Stimulated activated CD8-positive, alpha-beta memory T cell treated with anti-CD3 and anti-CD28 coated beads, Interleukin-12 subunit alpha, Interleukin-12 subunit beta, amount 100 ng/mL, for 4 hours (primary cell): ENCODE measurements around the gene ATAD3B.
"Not testable (repeated sequence)": the region's sequence is repeated elsewhere in the genome, so short reads cannot be mapped to it uniquely, and the experiment has no call there.

ENCODE experiments used
- DNase-seq: peaks from one replicate; pipeline ENCODE4 v3.0.0-alpha.2; 2020; ENCODE audit warnings: low read depth

The ATAD3B gene

DNA sequence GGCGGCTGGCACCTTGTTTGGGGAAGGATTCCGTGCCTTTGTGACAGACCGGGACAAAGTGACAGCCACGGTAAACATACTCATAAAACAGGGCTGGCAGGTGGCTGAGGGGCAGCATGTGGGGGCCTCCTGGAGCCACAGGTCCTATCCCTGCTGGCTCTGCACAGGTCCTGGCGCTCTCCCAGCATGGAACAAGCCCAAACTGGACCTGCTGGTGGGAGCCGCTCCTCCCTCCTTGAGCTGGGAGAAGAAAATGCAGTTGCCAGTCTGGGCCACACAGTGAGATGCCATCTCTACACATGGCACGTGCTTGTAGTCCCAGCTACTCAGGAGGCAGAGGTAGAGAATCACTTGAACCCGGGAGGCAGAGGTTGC lies 19.2 kb upstream of the ATAD3B start:
- not testable (repeated sequence) for DNase-seq

DNA sequence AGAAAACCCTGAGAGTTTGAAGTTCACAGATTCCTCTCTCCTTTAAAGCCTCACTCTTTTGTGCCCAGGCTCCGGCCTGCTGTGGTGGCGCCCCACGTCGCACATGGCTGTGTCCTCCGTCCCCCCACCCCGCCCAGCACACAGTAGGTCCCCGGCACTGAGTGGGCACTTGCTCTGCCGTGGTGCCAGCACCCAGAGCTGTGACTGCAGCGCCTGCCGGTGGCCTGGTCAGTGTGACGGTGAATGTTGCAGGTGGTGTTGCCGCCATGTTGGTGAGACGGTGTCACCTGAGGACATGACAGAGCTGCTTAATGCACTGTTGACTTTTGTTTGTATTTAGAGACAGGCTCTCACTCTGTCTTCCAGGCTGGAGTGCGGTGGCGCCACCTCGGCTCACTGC lies 18.7 kb upstream of the ATAD3B start:
- no peak for DNase-seq

DNA sequence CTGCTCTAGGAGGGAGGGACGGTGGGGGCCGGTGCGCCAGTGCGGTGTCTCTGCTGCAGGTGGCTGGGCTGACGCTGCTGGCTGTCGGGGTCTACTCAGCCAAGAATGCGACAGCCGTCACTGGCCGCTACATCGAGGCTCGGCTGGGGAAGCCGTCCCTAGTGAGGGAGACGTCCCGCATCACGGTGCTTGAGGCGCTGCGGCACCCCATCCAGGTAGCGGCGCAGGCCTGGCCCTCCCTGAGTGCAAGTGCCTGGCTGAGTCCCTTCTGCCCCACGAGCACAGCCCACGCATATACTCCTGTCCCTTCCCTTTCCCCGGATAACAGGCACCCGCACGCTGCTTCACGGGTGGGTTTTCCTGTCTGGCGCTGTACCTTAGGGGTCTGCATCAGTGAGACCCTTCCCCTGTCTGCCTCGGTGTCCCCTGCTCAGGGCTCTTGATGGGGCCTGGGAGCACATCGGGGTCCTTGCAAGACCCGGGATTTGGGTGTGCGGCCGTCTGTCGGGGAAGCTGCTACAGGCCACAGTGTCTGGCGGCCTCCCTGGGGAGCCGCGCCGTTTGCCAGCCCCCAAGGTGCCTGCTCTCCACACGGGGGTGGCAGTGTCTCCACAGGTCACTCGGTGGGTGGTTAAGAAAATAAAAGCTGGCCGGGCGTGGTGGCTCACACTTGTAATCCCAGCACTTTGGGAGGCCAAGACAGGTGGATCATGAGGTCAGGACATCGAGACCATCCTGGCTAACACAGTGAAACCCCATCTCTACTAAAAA lies 17.1 kb upstream of the ATAD3B start:
- DNase-seq = not testable (repeated sequence)

DNA sequence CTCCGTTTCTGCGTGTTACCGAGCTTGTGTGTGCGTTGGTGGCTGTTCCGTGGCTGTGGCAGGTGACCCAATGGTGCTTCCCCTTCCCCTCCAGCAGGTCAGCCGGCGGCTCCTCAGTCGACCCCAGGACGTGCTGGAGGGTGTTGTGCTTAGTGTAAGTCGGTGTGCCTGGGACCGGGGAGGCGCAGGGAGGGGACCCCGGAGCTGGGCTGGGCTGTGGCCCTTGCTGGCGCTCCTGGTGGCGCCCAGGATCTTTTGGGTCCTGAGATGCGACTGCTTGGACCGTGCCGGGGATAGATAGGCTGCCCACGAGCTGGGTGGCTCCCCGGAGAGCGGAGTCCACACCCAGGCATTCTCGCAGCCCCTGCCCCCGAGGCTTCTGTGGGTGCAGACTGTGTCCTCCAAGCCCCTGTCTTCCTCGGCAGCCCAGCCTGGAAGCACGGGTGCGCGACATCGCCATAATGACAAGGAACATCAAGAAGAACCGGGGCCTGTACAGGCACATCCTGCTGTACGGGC lies 16.1 kb upstream of the ATAD3B start:
- no peak for DNase-seq

DNA sequence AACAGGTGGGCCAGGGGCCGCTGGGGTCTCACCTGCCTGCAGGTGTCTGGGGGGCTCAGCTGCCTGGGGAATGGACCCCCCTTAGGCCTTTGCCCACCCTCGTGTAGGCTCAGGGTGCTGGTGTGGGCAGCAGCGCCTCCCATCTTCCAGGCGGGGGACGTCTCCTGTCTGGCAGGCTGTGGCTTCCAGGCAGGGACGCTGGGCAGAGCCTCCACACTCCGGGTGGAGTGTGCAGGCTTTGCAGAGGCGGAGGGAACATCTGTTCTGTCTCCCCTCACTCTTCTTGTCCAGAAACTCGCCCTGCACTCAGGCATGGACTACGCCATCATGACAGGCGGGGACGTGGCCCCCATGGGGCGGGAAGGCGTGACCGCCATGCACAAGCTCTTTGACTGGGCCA lies 15.6 kb upstream of the ATAD3B start:
- not testable (repeated sequence) for DNase-seq

DNA sequence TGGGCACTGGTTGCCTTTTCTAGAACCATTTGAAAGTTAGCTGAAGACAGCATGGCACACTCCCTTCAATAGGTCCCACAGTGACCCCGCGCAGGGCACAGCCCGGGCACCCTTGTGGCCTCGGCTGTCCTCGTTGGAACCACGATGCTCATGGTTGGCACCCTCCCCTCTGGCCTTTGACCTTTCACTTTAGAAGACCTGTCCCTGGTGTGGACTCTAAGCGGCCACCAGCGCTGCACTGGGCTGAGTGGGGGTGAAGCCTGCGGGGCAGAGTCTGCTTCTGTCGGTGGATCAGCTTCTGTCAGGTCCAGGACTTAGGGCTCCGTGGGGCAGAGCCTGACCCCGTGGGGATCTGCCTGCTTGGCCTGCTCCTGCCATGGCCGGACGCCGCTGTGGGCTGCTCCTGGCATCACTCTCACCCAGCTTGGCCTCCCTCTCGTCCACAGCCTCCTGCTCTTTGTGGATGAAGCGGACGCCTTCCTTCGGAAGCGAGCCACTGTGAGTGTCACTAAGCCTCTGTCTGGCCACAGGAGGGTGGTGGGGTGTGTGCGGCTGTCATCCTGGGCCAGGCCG lies 14.8 kb upstream of the ATAD3B start:
- not testable (repeated sequence) for DNase-seq

DNA sequence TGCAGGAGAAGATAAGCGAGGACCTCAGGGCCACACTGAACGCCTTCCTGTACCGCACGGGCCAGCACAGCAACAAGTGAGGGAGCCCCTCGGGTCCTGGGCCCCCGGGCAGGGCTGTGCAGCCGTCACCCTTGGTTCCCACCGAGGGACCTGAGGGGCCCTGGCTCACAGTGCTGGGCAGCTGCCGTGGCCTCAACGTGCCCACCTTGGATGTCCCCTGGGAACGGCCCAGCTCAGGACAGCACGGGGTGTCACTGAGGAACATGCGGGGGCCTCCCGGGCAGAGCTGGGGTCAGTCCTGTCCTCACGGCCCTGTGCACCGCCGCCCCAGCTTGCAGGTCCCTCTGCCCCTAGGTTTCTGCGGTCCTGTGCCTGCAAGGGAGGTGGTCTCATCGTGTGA lies 12.4 kb upstream of the ATAD3B start:
- DNase-seq = not testable (repeated sequence)

DNA sequence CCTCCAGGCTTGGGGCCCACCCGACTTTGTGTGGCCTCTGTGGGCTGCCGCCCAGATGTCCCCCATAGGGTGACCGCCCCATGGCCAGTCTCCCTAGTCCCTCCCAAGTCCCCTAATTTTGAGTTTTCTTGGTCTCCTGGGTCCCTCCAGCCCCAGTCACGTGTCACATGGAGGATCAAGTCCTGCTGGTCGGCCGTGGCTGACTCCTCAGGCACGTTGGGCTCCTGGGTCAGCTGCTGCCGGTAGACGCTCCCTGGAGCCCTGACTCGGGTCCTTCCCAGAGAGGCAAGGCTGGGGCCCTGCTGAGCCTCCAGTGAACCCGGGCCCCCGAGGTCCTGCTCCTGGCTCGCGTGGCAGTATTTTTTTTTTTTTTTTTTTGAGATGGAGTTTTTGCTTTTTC lies 11.9 kb upstream of the ATAD3B start:
- DNase-seq = not testable (repeated sequence)

DNA sequence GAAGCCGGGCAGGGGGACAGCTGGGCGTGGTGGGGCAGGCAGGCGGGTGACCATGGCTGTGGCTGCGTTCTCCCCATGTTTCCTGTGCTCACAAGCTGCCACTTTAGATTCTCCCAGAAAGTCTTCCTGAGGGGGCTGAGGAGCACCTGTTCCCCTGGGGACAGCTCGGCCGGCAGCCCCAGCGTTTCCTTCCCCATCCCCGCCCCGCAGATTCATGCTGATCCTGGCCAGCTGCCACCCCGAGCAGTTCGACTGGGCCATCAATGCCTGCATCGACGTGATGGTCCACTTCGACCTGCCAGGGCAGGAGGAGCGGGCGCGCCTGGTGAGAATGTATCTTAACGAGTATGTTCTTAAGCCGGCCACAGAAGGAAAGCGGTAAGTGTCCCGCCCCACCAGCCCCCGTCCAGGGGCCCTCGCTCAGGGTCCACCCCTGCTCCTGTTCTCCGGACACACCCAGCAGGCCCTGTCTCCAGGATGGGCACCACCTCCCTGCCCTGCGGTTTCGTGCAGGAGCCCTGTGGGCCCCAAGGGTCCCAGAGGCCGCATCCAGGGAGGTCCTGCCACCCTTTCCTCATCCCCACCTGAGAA lies 10.9 kb upstream of the ATAD3B start:
- no peak for DNase-seq

DNA sequence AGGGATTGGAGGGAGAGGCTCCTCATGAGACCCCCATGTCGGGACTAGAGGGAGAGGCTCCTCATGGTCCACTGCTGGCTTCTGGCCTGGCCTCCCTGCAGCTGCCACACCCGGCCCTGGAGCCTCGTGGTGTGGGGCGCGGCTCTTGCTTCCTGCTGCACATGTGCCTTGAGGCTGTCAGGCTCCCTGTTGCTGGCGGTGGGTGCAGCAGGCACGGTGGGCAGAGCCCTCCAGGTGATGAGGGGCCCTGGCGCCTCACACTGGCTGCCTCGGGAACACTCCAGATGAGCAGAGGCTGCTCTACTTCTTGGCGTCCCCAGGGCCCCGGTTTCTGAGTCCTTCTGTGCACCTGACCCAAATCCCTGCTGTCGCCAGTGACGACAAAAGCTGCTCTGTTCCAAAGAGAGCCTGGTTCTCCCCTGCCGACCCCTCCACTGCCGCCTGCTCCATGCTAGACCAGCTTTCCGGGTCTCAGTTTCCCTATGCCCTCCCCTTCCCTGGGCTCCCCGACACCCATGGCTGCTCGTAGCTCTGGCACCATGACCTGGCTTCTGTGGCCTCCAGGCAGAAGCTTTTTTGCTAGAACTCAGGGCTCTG lies 9.7 kb upstream of the ATAD3B start:
- DNase-seq = no peak

DNA sequence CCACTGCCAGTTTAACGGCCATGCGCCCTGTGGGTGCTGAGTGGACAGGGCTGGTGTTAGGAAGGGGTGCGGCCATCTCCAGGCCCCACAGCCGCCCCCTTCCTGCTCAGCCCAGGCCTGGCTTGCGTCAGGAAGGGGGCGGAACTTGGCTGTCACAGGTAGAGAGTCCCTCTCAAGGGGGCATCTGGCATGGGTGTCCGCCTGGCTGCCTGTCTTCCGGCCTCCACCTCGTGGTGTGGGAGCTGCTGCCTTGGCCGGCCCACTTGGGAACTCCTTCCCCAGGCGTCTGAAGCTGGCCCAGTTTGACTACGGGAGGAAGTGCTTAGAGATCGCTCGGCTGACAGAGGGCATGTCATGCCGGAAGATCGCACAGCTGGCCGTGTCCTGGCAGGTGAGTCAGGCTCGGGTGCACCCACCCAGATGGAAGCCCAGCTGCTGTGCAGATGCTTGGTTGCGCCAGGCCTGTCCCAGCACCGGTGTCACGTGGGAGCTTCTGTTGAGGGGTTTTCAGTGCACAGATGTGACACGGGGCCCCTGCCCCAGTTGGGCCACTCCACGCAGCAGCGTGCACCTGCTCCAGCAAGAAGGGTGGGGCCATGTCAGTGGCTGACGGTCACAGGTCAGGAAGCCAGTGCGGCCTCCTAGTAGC lies 9.1 kb upstream of the ATAD3B start:
- no peak for DNase-seq

DNA sequence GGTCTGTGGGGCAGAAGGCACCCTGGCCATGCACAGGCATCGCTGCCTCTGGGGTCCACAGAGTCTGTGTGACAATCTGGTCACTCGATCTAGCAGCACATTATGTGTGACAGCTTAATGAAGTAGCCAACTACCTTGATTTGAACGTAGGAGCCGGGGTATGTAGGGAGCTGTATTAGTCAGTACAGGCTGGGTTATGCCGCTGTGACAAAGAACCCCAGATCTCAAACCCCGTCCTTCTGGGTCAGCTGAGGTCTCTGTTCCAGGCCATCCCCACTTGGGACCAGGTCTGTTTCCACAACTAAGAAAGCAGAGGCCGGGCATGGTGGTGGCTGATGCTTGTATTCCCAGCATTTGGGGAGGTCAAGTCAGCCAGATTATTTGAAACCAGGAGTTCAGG lies 8.3 kb upstream of the ATAD3B start:
- no peak for DNase-seq

DNA sequence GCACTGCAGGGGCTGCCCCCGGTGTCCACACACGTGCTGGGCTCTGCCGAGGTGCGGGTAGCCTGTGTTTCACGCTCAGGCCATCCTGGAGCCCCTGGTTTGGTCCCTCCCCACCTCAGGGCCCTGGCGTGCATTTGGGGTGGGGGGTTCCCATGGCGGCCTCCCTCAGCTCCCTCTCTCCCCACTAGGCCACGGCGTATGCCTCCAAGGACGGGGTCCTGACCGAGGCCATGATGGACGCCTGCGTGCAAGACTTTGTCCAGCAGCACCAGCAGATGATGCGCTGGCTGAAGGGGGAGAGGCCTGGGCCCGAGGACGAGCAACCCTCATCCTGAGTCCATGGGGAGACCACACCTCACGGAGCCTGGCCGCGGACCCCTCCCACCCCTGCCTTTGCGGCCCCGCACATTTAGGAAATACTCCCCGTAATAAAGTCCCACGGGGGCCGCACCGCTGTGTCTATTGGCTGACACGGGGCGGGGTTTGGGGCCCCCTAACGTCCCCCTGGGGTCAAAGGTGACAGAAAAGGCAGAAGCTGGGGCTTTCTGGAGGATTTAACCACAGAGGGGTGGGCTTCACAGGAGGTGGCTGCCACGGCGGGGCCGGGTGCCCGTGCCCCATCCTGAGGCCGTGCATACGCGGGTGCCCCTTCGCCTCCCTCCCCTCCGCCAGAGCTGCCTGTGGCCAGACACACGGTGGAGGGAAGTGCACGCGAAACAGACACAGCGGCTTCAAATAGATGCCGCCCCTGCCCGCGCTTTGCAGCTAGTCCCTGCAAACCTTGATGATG lies 3.2 kb upstream of the ATAD3B start:
- DNase-seq = not testable (repeated sequence)

DNA sequence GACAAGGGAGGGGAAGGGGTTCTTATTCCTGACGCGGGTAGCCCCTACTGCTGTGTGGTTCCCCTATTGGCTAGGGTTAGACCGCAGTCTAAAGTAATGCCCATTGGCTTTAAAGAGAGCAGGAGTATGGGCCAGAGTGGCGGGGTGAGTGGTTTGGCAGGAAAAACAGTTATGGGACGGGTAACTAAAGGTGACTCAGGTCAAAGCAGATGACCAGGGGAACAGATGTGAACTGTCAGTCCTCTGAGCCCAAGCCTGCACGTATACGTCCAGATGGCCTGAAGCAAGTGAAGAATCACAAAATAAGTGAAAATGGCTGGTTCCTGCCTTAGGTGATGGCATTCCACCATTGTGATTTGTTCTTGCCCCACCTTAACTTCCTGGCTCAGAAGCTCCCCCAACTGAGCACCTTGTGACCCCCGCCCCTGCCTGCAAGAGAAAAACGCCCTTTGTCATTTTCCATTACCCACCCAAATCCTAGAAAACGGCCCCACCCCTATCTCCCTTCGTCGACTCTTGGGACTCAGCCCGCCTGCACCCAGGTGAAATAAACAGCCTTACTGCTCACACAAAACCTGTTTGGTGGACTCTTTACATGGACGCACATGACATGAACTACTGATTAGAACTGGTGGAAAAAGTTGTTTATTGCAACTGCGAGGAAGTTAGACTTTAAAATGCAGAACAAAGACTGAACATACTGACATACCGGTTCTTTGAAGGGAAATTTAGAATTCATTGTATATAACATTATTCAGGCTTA lies 758 bp upstream of the ATAD3B start:
- DNase-seq = no peak

DNA sequence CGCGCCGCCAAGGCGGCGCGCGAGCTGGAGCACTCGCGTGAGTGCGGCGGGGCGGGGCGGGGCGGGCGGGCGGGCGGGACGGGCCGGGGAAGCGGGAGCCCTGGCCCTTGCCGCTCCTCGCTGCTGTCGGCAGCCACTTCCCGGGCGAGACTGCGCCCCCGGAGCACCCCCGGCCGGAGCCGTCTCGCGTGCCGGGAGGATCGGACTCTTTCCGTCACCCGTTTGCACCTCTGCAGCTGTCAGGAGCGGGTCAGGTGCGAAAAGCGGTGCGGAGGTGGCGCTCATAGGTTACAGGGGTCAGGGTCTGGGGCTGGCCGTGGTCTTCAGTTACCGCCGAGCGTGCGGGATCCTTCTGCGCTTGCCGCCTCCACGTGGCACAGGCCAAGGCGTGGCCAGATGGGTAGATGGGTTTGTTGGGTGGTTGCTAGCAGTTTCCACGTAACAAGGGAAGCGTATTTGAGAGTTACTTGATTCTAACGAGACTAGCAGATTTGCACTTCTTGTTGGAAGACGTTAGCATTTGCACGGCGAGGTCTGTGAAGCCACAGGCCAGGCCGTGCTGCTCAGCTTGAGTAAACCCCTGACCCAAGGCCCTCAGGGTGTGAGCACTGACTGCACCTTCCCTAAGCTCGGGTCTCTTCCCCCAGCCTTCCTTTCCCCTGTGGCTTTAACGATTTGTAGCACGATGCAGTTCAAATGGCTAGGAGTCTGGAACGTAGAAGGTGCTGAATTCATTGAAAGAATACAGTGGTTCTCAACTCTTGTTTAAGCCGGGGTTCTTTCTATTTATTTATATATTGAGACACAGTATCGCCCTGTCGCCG lies 700 bp downstream of the ATAD3B start:
- not testable (repeated sequence) for DNase-seq

DNA sequence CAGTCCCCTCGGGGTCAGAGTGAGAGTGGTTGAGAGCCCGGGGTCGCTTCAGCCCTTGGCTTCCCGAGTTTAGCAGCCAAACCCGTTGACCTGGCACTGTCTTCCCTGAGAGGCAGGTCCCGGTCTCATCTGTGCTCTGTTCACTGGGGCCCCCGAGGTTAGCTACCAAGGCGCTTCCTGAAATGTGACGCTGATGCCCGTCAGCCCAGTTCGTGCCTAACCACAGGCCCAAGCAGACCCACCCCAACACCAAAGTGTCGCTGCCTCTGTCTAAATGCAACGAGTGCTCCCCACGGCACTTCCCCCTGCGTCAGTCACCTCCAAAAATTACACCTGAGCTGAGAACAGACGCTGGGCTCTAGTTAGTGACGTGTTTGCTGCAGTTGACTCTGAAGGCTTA lies 4.4 kb downstream of the ATAD3B start:
- DNase-seq = not testable (repeated sequence)

DNA sequence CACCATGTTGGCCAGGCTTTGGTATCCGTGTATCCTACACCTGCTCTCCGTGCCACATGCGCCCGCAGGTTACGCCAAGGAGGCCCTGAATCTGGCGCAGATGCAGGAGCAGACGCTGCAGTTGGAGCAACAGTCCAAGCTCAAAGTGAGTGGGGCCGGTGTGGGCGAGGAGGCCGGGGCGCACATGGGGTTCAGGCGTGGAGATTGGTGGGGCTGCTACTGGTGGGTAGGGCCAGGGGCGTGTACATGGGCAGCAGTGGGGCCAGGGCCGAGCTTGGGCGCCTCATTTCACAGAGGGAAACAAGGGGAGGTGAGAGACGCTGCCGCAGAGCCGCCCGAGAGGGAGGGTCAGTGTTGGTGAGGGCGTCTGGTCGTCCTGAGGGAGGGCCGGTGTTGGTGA lies 5.6 kb downstream of the ATAD3B start:
- DNase-seq = no peak

DNA sequence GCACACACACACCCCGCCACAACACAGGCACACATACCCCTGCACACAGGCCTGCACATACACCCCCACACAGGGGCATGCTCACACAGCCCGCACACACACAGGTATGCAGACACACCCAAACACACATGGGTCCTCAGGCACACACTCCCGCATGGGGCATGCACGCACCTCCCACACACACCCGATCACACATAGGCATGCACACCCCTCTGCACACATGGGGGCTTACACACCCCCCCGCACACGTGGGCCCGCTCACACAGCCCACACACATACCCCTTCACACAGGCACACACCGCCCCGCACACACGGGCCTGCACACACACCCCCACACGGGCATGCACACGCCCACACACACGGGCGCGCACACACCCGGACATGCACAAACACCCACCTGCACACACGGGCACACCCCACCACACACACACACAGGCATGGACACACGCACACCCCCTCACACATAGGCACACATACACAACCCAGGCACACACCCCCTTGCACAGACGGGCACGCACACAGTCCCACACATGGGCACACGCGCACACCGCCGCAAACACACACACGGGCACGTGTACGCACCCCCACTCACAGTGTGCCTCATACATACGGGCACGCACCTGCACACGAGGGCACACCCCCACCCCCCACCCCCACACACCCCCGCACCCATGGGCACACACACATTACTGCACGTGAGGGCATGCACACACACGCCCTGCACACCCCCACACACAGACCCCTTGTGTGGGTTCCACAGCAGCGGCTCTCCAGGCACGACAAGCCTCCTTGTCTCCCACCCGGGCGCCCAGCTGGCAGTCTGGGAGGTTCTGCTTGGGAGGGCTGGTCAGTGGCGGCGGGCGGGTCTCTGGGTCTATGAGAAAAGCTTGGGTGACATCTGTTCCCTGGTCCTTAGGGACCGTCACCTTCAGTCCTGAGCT lies 8.3 kb downstream of the ATAD3B start:
- DNase-seq = no peak

DNA sequence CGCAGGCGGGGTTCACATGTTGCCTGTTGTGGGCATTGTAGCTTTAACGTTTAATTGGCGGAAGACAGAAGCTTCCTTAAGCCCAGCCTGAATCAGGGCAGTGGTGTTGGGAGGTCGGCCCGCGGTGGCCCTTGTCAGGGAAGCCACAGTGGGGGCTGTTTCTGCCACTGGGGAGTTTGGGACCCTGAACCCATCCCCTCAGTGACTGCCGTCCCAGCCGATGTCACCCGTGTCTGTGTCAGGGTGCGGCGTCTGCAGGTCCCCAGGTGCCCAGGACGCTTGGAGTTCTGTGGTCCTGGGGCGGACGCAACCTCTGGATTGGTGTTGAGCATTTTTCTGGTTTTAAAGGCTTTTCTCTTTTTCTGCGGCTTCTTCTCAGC lies 8.9 kb downstream of the ATAD3B start:
- not testable (repeated sequence) for DNase-seq
